Activated CD8-positive, alpha-beta memory T cell treated with anti-CD3 and anti-CD28 coated beads, Interleukin-2, amount 10 ng/mL, durations not matched to agents 7 days and 5 days (primary cell): Measurements from ENCODE around the gene KCNJ12. TPM values are rescaled to one million over a fixed set of nuclear protein-coding genes. Genes with fewer than 3 reads are reported as not detected.
"Not testable (repeated sequence)": the region's sequence is repeated elsewhere in the genome, so short reads cannot be mapped to it uniquely, and the experiment has no call there.

Experiments
- ATAC-seq: fragments of 150-1000 bp; cut with Tn5 transposase; one replicate; pipeline ENCODE4 v1.10.0; 2021; ENCODE audit warnings: moderate library complexity
- CTCF ChIA-PET: fragments of 350-600 bp; sonication (Branson Sonifier 250); formaldehyde crosslinking; loops from one replicate; lab custom pipeline; 2021; ENCODE audit warnings: antibody characterized with exemption; lab: Charles Lee
- DNase-seq: peaks from one replicate; pipeline ENCODE4 v3.0.0-alpha.2; 2020
- H3K27ac Mint-ChIP-seq: one replicate; pipeline ENCODE4 v1.8.0; 2021; ENCODE audit warnings: mild to moderate bottlenecking, mixed read lengths
- H3K27me3 Mint-ChIP-seq: one replicate; pipeline ENCODE4 v1.8.0; 2021; ENCODE audit warnings: mixed read lengths
- H3K36me3 Mint-ChIP-seq: one replicate; pipeline ENCODE4 v1.8.0; 2021; ENCODE audit warnings: mild to moderate bottlenecking, mixed read lengths
- H3K4me1 Mint-ChIP-seq: one replicate; pipeline ENCODE4 v1.8.0; 2021; ENCODE audit warnings: mixed read lengths
- H3K4me3 Mint-ChIP-seq: one replicate; pipeline ENCODE4 v1.8.0; 2021; ENCODE audit warnings: mild to moderate bottlenecking, moderate library complexity, mixed read lengths
- H3K9me3 Mint-ChIP-seq: one replicate; pipeline ENCODE4 v1.8.0; 2022; ENCODE audit warnings: low read depth, mixed read lengths
- total RNA-seq, 2 experiments: library from RNA; stranded (reverse); gene quantifications; one replicate each; pipeline ENCODE4 v1.2.3, GENCODE V29; 2021

Gene KCNJ12
- total RNA-seq, 2 experiments from 2014 or later = not detected

DNA sequence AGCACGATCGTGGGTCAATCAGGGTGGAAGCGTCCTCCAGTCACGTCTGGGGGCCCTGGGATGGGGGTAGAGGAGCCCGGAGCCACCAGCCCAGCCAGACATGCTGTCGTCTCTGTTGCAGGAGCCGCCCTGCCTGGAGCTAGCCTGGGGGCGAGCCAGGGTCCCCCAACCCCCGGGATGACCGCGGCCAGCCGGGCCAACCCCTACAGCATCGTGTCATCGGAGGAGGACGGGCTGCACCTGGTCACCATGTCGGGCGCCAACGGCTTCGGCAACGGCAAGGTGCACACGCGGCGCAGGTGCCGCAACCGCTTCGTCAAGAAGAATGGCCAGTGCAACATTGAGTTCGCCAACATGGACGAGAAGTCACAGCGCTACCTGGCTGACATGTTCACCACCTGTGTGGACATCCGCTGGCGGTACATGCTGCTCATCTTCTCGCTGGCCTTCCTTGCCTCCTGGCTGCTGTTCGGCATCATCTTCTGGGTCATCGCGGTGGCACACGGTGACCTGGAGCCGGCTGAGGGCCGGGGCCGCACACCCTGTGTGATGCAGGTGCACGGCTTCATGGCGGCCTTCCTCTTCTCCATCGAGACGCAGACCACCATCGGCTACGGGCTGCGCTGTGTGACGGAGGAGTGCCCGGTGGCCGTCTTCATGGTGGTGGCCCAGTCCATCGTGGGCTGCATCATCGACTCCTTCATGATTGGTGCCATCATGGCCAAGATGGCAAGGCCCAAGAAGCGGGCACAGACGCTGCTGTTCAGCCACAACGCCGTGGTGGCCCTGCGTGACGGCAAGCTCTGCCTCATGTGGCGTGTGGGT is 39.2 kb downstream of the KCNJ12 start:
- H3K27ac Mint-ChIP-seq, CTCF ChIA-PET, DNase-seq, H3K4me1 Mint-ChIP-seq, H3K27me3 Mint-ChIP-seq, H3K36me3 Mint-ChIP-seq, ATAC-seq, H3K4me3 Mint-ChIP-seq, H3K9me3 Mint-ChIP-seq: not testable (repeated sequence)

DNA sequence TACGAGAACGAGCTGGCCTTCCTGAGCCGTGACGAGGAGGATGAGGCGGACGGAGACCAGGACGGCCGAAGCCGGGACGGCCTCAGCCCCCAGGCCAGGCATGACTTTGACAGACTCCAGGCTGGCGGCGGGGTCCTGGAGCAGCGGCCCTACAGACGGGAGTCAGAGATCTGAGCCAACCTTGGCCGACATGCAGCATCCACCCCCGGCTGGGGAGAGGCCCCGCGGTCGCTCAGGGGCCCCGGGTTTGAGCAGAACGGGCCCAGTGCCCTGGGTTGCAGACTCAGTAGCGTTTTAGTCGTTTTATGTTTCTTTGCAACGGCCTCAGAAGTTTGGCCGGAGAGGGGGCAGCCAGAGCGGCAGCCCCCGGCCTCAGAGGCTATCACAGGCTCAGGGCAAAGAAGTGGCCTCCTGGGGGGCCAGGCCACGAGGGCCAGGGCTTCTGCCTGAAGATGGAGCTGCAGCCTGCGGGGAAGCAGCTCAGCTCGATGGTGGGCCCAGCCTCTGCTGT is 40.4 kb downstream of the KCNJ12 start:
- CTCF ChIA-PET = interaction anchor here (0.6 kb wide), 1 partner anchor 64 kb away, joined by 4 read pairs; no protein-coding TSS in a partner anchor
- not testable (repeated sequence) for H3K4me1 Mint-ChIP-seq, H3K27me3 Mint-ChIP-seq, DNase-seq, H3K27ac Mint-ChIP-seq, ATAC-seq, H3K9me3 Mint-ChIP-seq, H3K4me3 Mint-ChIP-seq, H3K36me3 Mint-ChIP-seq

DNA sequence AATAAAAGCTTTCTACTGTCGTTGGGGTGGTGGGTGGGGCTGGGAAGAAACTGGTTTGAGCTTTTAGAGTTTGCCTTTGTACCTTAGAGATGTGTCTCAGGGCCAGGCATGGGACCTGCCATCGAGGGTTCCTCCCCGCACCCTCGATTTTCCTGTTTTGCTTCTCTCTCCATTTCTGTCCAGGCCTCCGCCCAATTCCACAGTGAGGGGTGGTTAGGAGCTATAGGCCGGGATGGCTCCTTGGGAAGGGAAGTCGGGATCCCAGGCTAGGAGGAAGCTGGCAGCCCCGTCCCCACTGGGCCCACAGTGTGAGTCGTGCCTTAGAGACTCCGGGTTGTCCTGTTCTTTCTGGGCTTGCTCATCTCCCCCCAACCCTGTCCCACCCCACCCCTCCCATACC is 41.2 kb downstream of the KCNJ12 start:
- not testable (repeated sequence) for ATAC-seq, H3K27me3 Mint-ChIP-seq, H3K9me3 Mint-ChIP-seq, H3K27ac Mint-ChIP-seq, H3K36me3 Mint-ChIP-seq, DNase-seq, H3K4me1 Mint-ChIP-seq, H3K4me3 Mint-ChIP-seq
- CTCF ChIA-PET = interaction anchor here (0.6 kb wide), 1 partner anchor 64 kb away, joined by 4 read pairs; no protein-coding TSS in a partner anchor

- Mint-ChIP-seq H3K36me3 (no peaks in the 10 kb centered on the region), H3K27ac (no peak overlapping the region), H3K4me3 (no peak overlapping the region), H3K4me1 (peaks cover 2% of the 10 kb centered on the region), H3K27me3 (peaks cover 2% of the 10 kb centered on the region), H3K9me3 (peaks cover 2% of the 10 kb centered on the region)
- DNase-seq (no peak), ATAC-seq (no peak)
- CTCF ChIA-PET = no interaction called here
Measured at GRCh38 chr17:21417921-21418320, 41.8 kb downstream of the KCNJ12 start.

GRCh38 chr17:21418446-21419298 is 42.5 kb downstream of the KCNJ12 start:
- peaks cover 2% of the 10 kb centered on the region for H3K27me3 Mint-ChIP-seq
- no peak for ATAC-seq
- no peaks in the 10 kb centered on the region for H3K36me3 Mint-ChIP-seq
- H3K4me1 Mint-ChIP-seq = peaks cover 2% of the 10 kb centered on the region
- DNase-seq = no peak
- CTCF ChIA-PET = no interaction called here
- H3K4me3 Mint-ChIP-seq = no peak overlapping the region
- peaks cover 2% of the 10 kb centered on the region for H3K9me3 Mint-ChIP-seq
- no peak overlapping the region for H3K27ac Mint-ChIP-seq

DNA sequence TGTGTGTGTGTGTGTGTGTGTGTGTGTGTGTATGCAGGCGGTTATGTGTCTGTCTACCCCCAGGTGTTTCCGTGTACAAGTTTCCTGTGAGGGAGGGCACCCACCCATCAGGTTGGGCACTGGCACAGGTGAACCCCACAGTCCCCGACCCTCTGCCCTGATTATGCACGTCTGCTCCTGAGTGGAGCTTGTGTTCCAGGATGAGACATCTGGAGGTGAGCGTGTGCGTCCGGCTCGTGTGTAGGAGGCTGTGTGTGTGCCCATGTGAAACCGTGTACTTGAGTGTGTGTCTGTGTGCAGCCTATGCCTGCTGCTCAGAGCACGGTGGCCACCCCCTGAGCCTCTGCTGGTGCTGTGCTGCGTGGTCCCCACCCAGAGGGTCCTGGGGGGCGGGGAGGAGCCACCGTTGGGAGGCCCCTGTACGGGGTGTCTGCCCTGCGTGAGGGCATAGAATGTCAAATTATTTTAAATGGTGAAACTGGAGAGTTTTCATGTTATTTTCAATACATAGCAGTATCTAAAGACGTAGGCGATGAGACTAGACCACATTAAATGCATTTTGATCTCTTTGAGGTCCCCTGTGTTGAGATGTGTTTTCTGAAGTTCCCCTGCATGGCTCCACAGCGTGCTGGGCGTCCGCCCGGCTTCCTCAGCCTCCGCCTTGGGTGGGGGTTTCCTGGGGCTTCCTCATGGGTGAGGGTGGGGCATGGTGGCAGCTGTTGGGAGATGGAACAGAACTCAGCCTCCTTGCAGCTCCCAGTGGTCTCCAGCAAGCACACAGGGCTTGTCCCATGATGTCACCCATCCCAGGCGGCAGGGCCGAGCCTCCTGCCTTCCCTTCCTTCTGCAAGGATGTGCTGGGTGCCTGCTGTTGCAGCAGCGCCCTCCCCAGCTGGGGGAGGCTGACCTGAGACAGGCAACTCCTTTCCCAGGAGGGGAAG is 43.4 kb downstream of the KCNJ12 start:
- no peak for DNase-seq

GRCh38 chr17:21420503-21421090 is 44.4 kb downstream of the KCNJ12 start:
- H3K36me3 Mint-ChIP-seq, H3K27me3 Mint-ChIP-seq, H3K9me3 Mint-ChIP-seq, H3K27ac Mint-ChIP-seq, H3K4me1 Mint-ChIP-seq, ATAC-seq, CTCF ChIA-PET, H3K4me3 Mint-ChIP-seq, DNase-seq: not testable (repeated sequence)

More for the DNA sequence above, 43.4 kb downstream of the KCNJ12 start:
- Mint-ChIP-seq H3K9me3 (peaks cover 2% of the 10 kb centered on the region), H3K27ac (no peak overlapping the region), H3K4me1 (peaks cover 2% of the 10 kb centered on the region), H3K36me3 (no peaks in the 10 kb centered on the region), H3K27me3 (peaks cover 2% of the 10 kb centered on the region), H3K4me3 (no peak overlapping the region)
- no peak for ATAC-seq
- CTCF ChIA-PET = no interaction called here

- DNase-seq, H3K27me3 Mint-ChIP-seq, H3K36me3 Mint-ChIP-seq, H3K27ac Mint-ChIP-seq, H3K9me3 Mint-ChIP-seq, H3K4me3 Mint-ChIP-seq, H3K4me1 Mint-ChIP-seq, CTCF ChIA-PET, ATAC-seq: not testable (repeated sequence)
Measured at GRCh38 chr17:21421421-21422310, 45.5 kb downstream of the KCNJ12 start.

DNA sequence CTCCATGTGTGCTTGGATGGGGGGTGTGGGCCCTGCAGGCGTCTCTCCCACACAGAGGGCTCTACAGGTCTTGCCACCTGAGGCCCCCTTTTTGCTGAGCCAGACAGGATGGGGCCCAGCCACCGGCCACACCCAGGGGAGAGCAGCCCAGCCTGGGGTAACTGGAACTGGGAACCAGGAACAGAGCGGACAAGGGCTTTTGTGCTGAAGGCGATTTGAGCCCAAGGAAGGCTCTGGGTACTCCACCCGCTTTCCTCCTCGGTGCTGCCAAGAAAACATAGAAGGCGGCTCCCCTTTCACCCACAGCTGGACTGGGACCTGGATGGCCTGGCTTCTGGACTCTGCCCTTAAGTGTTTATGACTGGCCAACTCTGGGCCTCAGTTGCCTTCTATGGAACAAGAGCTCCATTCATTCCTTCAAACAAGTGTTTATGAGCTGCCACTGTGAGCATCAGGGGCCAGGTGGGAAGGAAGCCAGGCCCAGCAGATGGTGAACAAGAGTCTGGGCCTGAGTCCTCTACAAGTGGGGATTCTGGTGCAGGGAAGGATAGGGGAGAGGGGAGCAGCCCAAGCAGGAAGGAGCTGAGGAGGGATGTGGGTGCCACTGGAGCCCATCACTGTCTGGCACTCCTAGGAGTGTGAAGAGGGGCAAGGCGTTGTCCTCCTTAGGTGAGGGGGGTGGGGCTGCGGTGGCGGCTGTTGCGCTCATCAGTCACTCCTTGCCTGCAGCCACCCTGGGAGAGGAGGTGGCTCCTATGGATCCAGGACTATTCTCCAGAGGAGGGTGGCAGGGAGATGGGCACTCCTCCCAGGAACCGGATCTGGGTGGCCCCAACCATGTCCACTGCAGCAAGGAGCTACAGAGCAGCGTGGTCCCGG is 46.4 kb downstream of the KCNJ12 start:
- H3K9me3 Mint-ChIP-seq, DNase-seq, CTCF ChIA-PET, H3K27me3 Mint-ChIP-seq, H3K36me3 Mint-ChIP-seq, H3K4me3 Mint-ChIP-seq, H3K4me1 Mint-ChIP-seq, ATAC-seq, H3K27ac Mint-ChIP-seq: not testable (repeated sequence)

- CTCF ChIA-PET, H3K4me3 Mint-ChIP-seq, H3K9me3 Mint-ChIP-seq, H3K4me1 Mint-ChIP-seq, ATAC-seq, DNase-seq, H3K36me3 Mint-ChIP-seq, H3K27ac Mint-ChIP-seq, H3K27me3 Mint-ChIP-seq: not testable (repeated sequence)
Measured at GRCh38 chr17:21423190-21423493, 47.0 kb downstream of the KCNJ12 start.

GRCh38 chr17:21424697-21425096 is 48.5 kb downstream of the KCNJ12 start:
- H3K4me1 Mint-ChIP-seq, CTCF ChIA-PET, H3K4me3 Mint-ChIP-seq, ATAC-seq, DNase-seq, H3K27me3 Mint-ChIP-seq, H3K27ac Mint-ChIP-seq, H3K36me3 Mint-ChIP-seq, H3K9me3 Mint-ChIP-seq: not testable (repeated sequence)
